ENCODE results near the gene E2F4. TPM values are rescaled to one million over a fixed set of nuclear protein-coding genes. Genes with fewer than 3 reads are reported as not detected.
A peak's percentile ranks its signal among the peaks of the same experiment; 100 is the strongest.

The E2F4 gene
- total and polyA plus RNA-seq, 2 of the 13 experiments (the other 11 are each of a cell fraction or from before 2014, with no cell fraction given), result 84.8 to 91.2 TPM

DNA sequence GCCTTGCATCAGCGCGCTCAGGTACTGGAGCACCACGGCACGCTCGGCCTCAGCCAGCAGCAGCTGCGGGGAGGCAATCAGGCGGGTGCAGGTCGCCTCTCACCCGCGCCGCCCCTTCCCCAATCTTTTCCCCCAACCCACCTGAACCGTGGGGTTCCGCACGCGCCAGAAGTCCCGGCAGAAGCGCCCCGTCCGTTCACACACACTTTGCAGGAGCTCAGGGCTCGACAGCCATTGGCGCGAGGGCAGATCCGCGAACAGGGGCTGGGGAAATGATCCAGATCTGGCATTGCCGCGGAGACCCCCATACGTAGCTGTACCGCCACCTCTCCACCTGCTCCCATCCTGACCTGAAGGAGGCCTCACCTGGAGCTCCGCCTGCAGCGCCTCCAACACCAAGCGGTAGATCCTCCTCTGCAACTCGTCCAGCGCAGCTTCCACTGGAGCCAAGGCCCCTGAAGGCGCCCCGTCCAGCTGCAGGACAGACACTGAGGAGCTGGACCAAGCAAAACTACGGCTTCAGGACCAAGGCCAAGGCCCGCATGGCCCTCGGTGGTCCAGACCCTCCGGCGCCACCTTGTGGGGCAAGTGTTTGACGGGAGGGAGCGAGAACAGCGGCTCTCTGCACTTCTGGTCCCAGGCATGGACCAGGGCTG is 6.8 kb upstream of the E2F4 start (continued):
- TF ChIP-seq, protein P1, sequence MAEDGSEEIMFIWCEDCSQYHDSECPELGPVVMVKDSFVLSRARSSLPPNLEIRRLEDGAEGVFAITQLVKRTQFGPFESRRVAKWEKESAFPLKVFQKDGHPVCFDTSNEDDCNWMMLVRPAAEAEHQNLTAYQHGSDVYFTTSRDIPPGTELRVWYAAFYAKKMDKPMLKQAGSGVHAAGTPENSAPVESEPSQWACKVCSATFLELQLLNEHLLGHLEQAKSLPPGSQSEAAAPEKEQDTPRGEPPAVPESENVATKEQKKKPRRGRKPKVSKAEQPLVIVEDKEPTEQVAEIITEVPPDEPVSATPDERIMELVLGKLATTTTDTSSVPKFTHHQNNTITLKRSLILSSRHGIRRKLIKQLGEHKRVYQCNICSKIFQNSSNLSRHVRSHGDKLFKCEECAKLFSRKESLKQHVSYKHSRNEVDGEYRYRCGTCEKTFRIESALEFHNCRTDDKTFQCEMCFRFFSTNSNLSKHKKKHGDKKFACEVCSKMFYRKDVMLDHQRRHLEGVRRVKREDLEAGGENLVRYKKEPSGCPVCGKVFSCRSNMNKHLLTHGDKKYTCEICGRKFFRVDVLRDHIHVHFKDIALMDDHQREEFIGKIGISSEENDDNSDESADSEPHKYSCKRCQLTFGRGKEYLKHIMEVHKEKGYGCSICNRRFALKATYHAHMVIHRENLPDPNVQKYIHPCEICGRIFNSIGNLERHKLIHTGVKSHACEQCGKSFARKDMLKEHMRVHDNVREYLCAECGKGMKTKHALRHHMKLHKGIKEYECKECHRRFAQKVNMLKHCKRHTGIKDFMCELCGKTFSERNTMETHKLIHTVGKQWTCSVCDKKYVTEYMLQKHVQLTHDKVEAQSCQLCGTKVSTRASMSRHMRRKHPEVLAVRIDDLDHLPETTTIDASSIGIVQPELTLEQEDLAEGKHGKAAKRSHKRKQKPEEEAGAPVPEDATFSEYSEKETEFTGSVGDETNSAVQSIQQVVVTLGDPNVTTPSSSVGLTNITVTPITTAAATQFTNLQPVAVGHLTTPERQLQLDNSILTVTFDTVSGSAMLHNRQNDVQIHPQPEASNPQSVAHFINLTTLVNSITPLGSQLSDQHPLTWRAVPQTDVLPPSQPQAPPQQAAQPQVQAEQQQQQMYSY (CRISPR knock-in tag; IDR thresholded peaks at IDR 0.05), result peak; percentile 89
- TF ChIP-seq ZNF788 (CRISPR knock-in tag; IDR thresholded peaks at IDR 0.05; ENCODE audit: borderline replicate concordance) (peak; percentile 95), ZNF766 (CRISPR knock-in tag; IDR thresholded peaks at IDR 0.05; ENCODE audit: borderline replicate concordance) (peak; percentile 90; the same call in 1 of the 2 replicates), ZNF24 (IDR thresholded peaks at IDR 0.05) (0 out of 2 replicates have a peak, but pooled peaks have one; percentile 35), KLF6 (CRISPR knock-in tag; IDR thresholded peaks at IDR 0.05) (peak; percentile 98; the same call in 1 of the 2 replicates), ZNF225 (CRISPR knock-in tag; IDR thresholded peaks at IDR 0.05) (peak; percentile 90), ZNF205 (CRISPR knock-in tag; IDR thresholded peaks at IDR 0.05) (peak; percentile 94), ZNF124 (CRISPR knock-in tag; IDR thresholded peaks at IDR 0.05) (peak; percentile 84), FOXJ3 (CRISPR knock-in tag; IDR thresholded peaks at IDR 0.05; ENCODE audit: borderline replicate concordance) (no peak), KAT8 (CRISPR knock-in tag; IDR thresholded peaks at IDR 0.05) (peak; percentile 85), FOXA1 (IDR thresholded peaks at IDR 0.05) (no peak), FOXA1 (CRISPR knock-in tag; IDR thresholded peaks at IDR 0.05) (peak; percentile 57; the same call in 1 of the 2 replicates), GTF3A (CRISPR knock-in tag; conservative IDR thresholded peaks at IDR 0.05) (no peak), ZNF619 (CRISPR knock-in tag; IDR thresholded peaks at IDR 0.05) (0 out of 2 replicates have a peak, but pooled peaks have one; percentile 60), ZNF446 (CRISPR knock-in tag; IDR thresholded peaks at IDR 0.05) (no peak), IKZF4 (CRISPR knock-in tag; IDR thresholded peaks at IDR 0.05; ENCODE audit: borderline replicate concordance, low read depth, not compliant biosample characterization) (peak; percentile 83), TCF7 (IDR thresholded peaks at IDR 0.05; ENCODE audit: low read depth) (no peak), ZNF296 (CRISPR knock-in tag; conservative IDR thresholded peaks at IDR 0.05) (no peak), ZBTB7B (CRISPR knock-in tag; IDR thresholded peaks at IDR 0.05) (peak; percentile 99), ZNF251 (CRISPR knock-in tag; IDR thresholded peaks at IDR 0.05) (no peak), EZH2 (conservative IDR thresholded peaks at IDR 0.05; ENCODE audit: low read depth, low read length) (no peak)
- TF ChIP-seq, protein P2, sequence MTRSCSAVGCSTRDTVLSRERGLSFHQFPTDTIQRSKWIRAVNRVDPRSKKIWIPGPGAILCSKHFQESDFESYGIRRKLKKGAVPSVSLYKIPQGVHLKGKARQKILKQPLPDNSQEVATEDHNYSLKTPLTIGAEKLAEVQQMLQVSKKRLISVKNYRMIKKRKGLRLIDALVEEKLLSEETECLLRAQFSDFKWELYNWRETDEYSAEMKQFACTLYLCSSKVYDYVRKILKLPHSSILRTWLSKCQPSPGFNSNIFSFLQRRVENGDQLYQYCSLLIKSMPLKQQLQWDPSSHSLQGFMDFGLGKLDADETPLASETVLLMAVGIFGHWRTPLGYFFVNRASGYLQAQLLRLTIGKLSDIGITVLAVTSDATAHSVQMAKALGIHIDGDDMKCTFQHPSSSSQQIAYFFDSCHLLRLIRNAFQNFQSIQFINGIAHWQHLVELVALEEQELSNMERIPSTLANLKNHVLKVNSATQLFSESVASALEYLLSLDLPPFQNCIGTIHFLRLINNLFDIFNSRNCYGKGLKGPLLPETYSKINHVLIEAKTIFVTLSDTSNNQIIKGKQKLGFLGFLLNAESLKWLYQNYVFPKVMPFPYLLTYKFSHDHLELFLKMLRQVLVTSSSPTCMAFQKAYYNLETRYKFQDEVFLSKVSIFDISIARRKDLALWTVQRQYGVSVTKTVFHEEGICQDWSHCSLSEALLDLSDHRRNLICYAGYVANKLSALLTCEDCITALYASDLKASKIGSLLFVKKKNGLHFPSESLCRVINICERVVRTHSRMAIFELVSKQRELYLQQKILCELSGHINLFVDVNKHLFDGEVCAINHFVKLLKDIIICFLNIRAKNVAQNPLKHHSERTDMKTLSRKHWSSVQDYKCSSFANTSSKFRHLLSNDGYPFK (CRISPR knock-in tag; IDR thresholded peaks at IDR 0.05; ENCODE audit: borderline replicate concordance), result peak; percentile 80
- TF ChIP-seq, protein P3, sequence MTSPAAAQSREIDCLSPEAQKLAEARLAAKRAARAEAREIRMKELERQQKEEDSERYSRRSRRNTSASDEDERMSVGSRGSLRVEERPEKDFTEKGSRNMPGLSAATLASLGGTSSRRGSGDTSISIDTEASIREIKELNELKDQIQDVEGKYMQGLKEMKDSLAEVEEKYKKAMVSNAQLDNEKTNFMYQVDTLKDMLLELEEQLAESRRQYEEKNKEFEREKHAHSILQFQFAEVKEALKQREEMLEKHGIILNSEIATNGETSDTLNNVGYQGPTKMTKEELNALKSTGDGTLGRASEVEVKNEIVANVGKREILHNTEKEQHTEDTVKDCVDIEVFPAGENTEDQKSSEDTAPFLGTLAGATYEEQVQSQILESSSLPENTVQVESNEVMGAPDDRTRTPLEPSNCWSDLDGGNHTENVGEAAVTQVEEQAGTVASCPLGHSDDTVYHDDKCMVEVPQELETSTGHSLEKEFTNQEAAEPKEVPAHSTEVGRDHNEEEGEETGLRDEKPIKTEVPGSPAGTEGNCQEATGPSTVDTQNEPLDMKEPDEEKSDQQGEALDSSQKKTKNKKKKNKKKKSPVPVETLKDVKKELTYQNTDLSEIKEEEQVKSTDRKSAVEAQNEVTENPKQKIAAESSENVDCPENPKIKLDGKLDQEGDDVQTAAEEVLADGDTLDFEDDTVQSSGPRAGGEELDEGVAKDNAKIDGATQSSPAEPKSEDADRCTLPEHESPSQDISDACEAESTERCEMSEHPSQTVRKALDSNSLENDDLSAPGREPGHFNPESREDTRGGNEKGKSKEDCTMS (CRISPR knock-in tag; conservative IDR thresholded peaks at IDR 0.05), result peak; percentile 61; the same call in 1 of the 2 replicates
